HG03139 (cell line): ENCODE measurements around the gene LCE5A.
"Not testable (repeated sequence)": the region's sequence is repeated elsewhere in the genome, so short reads cannot be mapped to it uniquely, and the experiment has no call there.

Experiments used
- ATAC-seq: cut with Tn5 transposase; IDR thresholded peaks from one replicate; pipeline ENCODE4 v1.9.1; 2021; ENCODE audit not compliant: unreplicated experiment

LCE5A gene

DNA sequence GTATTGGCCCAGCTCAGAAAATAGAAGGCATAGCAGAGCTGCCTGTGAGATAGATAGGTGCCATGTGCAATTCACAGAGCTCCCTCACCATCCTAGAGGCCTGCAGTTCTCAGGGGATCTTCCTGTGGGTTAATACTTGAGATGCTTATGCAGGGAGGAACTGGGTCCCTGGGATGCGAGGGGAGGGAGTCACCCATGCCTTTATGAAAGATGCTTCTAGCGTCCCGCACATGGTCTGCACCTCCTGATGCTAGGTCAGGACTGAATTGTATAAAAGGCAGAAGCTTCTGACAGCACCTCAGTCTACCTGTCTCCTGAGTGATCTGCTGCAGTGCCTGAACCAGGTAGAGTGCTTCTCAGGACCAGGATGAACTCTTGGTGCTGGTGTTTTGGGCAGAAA lies at the start of gene LCE5A:
Gene LCE5A (plus strand): TSS at position 301 of the 400 bp plus-strand sequence. CDS start 732 bp downstream, outside the sequence.
- no peak for ATAC-seq

GRCh38 chr1:152461544-152461943 lies 49.1 kb upstream of the LCE5A start:
- no peak for ATAC-seq

GRCh38 chr1:152462636-152463035 lies 48.0 kb upstream of the LCE5A start:
- no peak for ATAC-seq

GRCh38 chr1:152466217-152466616 lies 44.4 kb upstream of the LCE5A start:
- no peak for ATAC-seq

DNA sequence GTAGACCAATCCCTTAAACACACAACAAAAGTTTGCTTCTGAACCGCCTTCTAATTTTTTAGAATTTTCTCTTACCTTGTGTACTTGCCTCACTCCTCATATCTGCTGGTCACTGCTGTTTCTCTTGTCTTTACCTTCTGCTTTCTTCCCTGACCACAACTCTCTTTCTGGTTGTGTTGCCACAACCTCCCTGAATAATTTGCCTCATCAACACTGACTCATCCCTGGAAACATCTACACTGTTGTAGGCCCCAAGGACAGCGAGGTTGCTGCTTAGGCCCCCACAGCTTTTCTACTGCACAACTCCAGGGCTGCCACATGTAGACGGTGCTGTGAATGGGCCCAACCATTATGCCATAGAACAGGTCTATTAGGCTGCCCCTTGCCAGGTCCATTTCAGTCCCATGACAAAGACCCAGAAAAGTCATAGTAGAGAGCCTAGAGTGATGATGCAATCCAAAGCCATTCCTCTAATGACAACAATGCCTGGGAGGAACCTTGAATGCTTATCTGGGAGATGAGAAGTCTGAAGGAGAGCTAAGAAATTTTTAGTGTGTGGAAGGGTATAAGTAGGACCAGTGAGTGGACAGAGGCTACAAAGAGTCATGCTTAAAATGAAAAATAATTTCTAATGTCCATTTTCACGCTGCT lies 36.6 kb upstream of the LCE5A start:
- no peak for ATAC-seq

DNA sequence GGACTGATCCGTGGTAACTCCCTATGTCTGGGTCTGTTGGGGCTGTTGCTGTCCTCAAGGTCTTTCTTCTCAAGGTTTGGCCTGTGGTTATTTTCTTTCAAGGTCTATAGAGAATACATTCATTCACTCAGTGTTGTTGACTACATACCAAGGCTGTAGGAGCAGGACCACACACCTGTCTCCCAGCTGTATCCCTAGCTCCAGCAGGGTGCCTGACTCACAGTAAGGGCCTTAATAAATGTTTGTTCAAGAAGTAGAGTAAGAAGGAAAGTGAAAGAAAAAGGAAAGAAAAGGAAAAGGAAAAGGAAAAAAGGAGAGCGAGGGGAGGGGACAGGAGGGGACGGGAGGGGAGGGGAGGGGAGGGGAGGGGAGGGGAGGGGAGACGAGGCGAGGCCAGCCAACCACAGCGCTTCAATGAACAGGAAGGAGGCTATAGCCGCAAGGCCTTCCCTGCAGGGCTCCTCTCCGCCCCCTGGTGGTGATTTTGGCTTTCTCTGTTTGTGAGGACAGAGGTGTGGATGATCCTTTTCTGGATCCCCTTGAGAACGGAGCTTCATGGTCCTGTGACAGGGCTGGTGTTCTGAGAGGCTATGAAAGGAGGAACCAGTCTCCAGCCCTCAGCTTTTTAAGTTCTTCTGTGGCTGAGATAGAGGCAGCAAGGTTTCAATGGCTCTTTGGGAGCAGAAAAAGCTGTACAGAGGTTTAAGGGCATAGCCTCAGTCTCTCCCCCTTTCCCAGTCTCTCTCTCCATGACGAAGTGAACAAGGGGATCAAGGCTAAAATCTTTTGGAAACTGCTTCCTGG lies 30.6 kb upstream of the LCE5A start:
- no peak for ATAC-seq

GRCh38 chr1:152481869-152482664 lies 28.5 kb upstream of the LCE5A start:
- no peak for ATAC-seq

- no peak for ATAC-seq
Observed at GRCh38 chr1:152486400-152487006, 24.1 kb upstream of the LCE5A start.

DNA sequence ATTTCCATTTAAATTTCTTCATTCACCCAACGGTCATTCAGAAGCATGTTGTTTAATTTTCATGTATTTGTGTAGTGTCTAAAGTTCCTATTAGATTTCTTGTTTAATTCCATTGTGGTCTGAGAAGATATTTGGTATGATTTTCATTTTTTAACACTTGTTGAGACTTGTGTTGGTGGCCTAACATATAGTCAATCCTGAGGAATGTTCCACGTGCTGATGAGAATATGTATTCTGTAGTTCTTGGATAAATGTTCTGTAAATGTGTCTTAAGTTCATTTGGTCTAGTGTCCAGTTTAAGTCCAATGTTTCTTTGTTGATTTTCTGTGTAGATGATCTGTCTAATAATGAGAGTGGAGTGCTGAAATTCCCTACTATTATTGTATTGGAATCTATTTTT lies 22.7 kb upstream of the LCE5A start:
- ATAC-seq: no peak

- not testable (repeated sequence) for ATAC-seq
Observed at GRCh38 chr1:152491537-152491936, 19.1 kb upstream of the LCE5A start.

GRCh38 chr1:152495066-152495675 lies 15.4 kb upstream of the LCE5A start:
- no peak for ATAC-seq

- ATAC-seq: no peak
Observed at GRCh38 chr1:152497273-152497672, 13.3 kb upstream of the LCE5A start.

DNA sequence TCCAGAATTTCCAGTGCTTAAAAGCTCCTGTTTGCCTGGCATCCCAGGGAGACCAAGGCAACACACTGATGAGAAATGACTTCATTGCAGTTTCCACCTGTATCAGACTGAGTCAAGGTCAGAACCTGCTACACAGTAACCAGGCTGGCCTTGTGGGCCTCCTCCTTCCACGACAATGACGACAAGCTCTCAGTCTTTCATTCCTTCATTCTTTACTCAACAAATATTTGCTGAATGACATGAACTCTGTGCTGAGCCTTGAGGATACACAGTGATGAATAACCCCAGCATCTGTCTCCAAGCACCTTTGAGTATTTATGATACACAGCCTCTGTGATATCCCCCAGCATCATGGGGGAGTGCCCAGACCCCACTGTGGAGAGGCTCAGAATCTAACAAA lies 8.9 kb upstream of the LCE5A start:
- ATAC-seq: no peak

GRCh38 chr1:152502496-152503180 lies 8.0 kb upstream of the LCE5A start:
- ATAC-seq: no peak

DNA sequence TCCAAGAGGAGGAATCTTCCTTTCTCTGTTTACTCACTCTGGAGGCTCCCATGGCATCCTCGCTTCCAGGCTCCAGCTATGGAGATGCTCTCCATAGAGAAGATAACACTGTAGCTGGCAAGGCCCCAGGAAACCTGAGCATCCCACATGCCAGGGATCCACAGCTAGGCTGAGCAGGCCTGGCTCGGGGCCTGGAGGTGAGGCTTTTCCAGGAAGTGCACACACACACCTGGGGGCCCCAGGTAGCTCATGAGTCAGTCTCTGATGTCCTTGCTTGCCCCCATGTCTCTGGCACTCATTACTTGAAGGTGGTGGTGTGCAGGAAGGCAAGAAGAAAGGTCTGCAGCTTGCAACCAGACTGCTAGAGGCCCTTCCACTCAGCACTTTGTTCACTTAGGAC lies 5.5 kb upstream of the LCE5A start:
- no peak for ATAC-seq

GRCh38 chr1:152506899-152507498 lies 3.6 kb upstream of the LCE5A start:
- no peak for ATAC-seq

GRCh38 chr1:152511596-152511995 lies 993 bp downstream of the LCE5A start:
- no peak for ATAC-seq

GRCh38 chr1:152513081-152513480 lies 2.5 kb downstream of the LCE5A start:
- no peak for ATAC-seq

DNA sequence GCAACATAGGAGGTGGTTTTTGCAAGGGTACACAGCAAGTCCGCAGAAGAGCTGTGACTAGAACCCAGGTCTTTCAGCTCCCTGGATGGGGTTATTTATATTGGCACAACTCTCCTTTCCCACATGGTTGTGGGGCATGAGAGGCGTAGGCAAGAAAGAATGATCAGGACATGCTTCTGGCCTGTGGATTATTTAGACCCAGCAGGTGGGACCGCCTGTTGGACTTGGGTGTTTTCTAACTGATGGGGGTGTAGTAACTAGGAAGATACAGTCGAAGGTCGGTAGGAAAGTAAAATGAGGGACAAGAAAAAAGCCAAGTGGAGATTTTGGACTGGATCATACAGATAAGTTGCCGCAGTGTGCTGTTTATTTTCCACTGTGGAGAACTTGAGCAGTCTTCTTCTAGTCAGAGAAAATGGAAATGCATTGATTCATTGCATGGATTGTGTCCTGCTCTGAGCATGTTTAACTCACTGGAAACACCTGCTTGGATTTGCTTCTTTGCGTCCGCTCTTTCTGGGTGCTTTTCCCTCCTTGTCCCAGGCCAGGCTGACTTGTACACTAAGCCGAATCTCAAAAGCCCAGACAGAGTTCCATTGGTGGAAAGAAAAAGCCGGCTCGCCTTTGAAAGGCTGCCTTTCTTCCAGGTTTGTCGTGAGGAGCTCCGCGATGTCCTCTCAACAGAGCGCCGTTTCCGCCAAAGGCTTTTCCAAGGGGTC lies 4.3 kb downstream of the LCE5A start:
- ATAC-seq: no peak
